GM21360 (cell line): ENCODE data around the gene SLA2.
"Not testable (repeated sequence)": the region's sequence is repeated elsewhere in the genome, so short reads cannot be mapped to it uniquely, and the experiment has no call there.

Source experiments
- ATAC-seq: cut with Tn5 transposase; IDR thresholded peaks from one replicate; pipeline ENCODE4 v1.9.1; 2021; ENCODE audit warnings: mild to moderate bottlenecking, moderate library complexity; ENCODE audit not compliant: unreplicated experiment

The SLA2 gene

GRCh38 chr20:36646678-36647077, 682 bp upstream of the SLA2 start:
- no peak for ATAC-seq

DNA sequence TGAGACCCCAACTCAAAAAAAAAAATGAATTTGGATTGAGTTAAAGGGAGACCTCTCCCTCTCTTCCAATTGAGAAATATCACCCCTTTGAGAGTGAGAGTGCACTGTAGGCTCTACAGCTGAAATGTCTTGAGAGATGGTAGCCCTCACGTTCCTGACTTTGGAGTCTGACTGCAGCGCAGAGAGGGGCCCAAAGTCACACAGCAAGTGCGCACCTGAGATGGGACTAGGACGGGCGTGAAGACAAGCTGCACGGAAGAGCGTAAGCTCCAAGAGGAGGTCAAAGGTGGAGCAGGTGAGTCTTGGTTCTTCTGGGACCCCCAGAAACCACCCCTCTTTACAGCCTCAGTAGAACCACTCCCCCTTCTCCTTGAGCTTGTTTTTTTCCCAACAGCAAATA, 643 bp downstream of the SLA2 start:
- no peak for ATAC-seq

DNA sequence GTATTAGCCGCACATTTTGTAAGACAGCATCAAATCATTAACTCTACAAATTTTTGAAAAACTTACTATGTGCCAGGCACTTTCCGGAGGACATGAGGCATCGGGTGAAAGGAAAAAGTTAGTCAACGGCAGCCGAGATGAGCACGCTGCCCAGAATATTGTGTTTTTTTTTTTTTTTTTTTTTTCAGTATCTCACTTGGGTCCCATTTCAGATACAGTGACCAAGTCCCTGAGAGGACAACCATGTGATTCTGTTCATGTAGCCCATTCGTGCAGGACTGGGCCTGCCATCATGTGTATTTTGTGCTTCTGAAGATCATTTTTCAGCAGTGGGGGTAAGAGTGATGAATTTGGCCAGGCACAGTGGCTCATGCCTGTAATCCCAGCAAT, 1.3 kb downstream of the SLA2 start:
- ATAC-seq = no peak

- ATAC-seq = no peak
Measured at GRCh38 chr20:36644032-36644705, 1.8 kb downstream of the SLA2 start.

DNA sequence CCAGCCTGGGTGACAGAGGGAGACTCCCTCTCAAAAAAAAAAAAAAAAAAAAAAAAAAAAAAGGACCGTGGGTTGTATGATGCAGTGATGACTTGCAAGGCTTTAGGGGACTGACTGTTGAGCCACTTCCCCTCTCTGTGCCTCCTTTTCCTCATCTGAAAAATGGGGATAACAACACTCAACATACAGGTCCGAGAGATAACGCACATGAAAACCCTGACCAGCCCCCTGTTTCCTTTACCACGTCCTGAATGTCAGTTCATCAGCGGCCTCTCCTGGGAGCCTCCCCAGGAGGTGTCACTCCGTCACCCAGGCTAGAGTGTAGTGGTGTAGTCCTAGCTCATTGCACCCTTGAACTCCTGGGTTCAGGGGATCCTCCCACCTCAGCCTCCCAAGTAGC, 3.9 kb downstream of the SLA2 start:
- no peak for ATAC-seq

DNA sequence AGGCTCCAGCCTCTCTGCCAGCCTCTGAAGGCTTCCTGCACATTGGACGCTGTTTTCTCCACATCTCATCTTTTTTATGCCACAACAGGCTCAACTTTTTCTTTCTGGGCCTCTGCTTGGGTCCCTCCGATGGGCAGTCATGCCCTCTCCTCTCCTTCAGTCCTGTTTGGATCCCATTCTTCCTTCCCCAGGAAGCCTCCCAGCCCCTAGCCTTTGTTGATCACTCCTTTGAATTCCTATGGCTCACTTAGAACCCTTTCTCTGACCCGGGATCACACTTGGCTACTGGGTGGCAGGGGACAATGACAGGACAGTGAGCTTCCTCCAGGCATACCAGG, 4.5 kb downstream of the SLA2 start:
- ATAC-seq = no peak

DNA sequence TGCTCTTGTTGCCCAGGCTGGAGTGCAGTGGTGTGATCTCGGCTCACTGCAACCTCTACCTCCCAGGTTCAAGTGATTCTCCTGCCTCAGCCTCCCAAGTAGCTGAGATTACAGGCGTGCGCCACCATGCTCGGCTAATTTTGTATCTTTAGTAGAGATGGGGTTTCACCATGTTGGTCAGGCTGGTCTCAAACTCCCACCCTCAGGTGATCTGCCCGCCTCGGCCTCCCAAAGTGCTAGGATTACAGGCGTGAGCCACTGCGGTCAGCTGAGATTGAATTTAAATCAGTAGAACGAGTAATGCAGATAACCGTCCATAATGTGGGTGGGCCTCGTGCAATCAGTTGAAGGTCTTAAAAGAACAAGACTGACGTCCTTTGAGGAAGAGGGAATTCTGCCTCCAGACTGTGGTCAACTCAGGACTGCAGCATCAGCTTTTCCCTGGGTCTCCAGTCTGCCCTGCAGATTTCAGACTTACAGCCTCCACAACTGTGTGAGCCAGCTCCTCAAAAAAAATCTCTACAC, 7.1 kb downstream of the SLA2 start:
- not testable (repeated sequence) for ATAC-seq

DNA sequence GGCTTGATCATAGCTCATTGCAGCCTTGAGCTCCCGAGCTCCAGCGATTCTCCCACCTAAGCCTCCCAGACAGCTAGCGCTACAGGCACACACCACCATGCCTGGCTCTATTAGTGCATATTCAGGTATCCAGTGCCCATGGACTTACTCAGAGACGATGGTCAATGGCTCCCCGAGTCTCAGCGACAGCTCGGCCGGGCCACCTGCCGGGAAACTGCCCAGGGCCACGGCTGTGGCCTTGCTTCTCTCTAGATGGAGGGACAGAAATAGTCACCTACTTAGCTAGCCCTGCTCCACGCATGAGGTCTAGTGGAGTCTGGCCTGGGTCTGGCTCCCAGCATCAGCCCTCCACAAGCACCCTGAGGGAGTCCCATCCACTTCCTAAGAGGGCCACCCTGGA, 11.7 kb downstream of the SLA2 start:
- no peak for ATAC-seq

DNA sequence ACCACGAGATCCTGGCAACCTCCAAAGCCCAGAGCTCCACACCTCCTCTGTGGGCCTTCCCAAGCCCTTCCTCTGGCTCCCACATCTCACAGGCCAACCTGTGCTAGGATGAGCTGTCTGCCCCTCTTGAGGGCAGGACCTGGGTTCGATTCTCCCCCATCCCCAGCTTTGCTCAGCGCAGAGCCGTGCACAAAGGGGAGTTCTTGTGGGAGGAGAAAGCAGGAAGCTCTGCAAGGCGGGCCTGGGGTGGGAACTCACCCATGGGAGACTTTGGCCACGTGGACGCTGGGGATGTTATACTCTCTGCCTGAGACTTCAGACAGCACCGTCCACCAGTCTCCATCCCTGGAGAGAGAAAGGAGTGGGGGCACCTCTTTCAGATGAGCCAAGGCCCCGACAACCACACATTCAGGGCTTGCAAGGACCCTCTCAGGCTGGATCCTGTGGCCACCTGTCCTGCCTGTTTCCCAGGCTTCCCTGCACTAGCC, 12.7 kb downstream of the SLA2 start:
- ATAC-seq = no peak

GRCh38 chr20:36632487-36633284, 13.3 kb downstream of the SLA2 start:
- no peak for ATAC-seq

DNA sequence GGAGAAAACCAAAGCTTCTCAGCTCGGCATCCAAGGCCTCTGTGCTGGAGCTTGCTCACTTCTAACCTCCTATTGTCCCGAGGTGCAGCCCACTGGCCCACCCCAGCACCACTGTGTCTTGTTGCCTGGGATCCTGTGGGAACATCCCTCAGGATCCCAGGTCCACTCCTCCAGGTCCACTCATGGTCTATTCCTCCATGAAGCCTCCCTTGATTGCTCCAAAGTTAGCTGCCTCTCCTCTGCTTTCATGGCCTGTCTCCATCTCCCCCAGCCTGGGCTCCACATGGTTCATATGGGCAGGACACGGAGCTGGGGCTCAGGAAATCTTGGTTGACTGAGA, 13.9 kb downstream of the SLA2 start:
- no peak for ATAC-seq

DNA sequence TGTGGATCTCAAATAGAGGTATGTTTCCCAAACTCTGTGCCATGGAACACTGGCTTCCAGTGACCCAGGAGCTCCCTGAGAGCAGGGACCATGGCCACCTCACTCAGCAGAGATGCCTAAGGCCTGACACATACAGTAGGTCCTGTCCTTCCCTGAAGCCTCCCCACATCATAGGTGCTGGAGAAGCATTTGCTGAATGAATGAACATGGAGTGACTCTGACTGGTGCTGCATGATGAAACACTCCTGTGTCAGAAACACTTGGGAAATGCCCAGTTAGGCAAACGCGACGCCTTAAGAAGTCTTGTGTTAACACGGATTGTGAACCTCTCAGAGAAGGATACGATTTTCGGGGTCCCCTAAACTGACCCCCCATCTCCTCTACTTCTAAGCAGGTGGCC, 14.3 kb downstream of the SLA2 start:
- ATAC-seq = no peak

GRCh38 chr20:36629719-36630681, 16.0 kb downstream of the SLA2 start:
- ATAC-seq = no peak

DNA sequence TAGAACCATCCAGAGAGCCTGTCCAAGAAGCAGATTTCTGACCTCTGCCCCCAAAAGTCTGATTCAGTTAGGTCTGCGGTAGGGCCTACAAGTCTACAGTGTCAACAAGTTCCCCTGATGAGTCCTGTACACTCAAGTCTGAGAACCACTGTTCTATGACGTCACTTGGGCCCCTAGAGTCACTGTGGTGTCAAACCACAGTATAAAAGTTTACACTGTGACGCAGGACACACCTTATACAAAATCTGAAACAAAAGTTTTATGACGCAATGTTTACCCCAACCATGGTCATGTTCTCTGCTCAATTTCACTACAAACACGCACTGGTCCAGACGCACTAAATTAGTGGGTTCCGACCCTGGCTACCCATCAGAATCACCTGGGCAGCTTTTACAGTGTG, 17.9 kb downstream of the SLA2 start:
- ATAC-seq = no peak

- no peak for ATAC-seq
Measured at GRCh38 chr20:36624944-36625324, 21.1 kb downstream of the SLA2 start.

- ATAC-seq = no peak
Measured at GRCh38 chr20:36624068-36624943, 21.7 kb downstream of the SLA2 start.

DNA sequence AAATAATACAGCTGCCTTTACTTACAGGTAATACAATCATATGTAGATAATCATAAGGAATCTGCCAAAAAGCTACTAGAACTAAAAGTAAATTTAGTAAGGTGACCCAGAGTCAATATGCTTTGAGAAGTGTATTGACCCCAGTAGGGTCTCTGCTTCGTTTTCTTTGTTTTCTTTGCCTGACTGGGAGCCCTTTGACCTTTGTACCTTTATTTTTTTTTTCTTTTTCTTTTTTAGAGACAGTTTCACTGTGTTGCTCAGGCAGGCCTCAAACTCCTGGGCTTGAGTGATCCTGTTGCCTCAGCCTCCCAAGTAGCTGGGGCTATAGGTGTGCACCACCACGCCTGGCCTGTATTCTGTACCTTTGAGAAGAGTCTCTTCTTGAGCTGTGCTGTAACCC, 22.6 kb downstream of the SLA2 start:
- no peak for ATAC-seq

DNA sequence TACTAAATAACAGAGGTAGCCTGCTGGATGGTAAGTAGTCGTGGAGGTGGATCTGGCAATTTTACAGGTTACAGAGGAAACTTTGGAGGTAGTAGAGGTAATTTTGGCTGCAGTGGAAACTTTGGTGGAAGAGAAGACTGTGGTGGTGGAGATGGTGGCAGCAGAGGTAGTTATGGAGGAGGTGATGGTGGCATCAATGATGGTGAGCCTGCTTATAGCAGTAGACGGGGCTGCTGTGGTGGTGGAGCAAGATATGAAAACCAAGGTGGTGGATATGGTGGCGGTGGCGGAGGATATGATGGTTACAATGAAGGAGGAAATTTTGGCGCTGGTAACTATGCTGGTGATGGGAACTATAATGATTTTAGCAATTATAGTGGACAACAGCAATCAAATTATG, 25.1 kb downstream of the SLA2 start:
- no peak for ATAC-seq

- no peak for ATAC-seq
Measured at GRCh38 chr20:36614781-36615557, 31.0 kb downstream of the SLA2 start.

DNA sequence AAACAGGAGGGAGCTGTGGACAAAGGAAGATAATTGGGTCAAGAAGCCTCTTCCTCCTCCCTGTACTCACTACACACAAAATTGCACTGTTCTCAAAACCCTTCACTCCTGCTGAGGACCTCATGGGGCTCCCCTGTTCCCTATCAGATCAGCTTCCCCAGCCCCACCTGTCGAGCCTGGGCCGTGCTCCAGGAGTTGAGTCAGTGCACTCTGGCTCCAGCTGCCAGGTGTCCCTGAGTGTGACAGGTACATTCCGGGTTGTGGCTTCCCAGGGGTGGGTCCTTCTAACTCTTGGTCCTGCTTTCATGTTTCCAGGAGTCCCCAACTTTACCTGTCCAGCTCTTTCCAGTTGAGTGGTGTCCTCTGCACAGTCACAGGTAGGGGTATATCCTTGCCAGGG, 32.0 kb downstream of the SLA2 start:
- ATAC-seq = no peak
